ENCODE measurements around the gene TSPYL1. TPM values are rescaled to one million over a fixed set of nuclear protein-coding genes. Genes with fewer than 3 reads are reported as not detected.

Gene TSPYL1
- total and polyA plus RNA-seq, 9 of the 15 experiments (the other 6 are each of a cell fraction or from before 2014, with no cell fraction given) = 23.1 to 56.8 (median 37.9) TPM

DNA sequence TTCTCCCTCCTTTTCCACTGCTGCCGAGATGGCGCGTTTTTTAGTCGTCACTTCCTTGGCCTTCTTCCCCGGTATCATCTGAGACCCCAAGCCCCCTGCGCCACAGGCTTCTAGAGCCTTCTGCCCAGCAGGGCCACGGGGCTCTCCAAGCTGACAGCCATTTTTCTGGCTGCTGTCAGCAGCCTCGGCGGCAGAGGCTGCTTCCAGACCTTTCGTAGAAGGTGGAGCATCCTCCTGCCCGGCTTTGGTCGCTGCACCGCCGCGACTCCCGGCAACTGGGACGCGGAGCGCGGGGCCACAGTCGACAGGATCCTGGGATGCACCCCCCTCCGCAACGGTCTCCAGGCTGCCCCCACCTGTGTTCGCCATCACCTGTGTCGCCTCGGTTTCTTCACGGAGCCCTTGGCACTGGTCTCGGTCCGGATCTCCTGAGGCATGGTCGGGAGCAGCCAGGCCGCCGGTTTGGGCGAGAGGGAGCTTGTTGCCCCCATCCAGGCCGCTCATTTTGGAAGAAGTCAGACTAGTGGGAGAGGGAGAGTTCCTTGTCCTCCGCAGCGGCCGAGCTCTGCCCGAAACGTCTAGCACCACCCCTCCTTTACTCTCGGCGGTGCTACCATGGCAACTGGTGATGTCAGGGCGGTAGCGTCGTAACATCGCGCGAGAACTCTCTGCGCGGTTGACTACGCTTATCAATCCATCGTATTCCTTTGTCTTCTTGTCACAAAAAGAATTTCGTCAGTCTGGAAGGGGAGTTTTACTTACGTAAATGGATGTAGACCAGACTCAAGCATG lies 26.0 kb downstream of the TSPYL1 start, which contains the start of gene TSPYL4 (continued):
- TF ChIP-seq, protein P1, sequence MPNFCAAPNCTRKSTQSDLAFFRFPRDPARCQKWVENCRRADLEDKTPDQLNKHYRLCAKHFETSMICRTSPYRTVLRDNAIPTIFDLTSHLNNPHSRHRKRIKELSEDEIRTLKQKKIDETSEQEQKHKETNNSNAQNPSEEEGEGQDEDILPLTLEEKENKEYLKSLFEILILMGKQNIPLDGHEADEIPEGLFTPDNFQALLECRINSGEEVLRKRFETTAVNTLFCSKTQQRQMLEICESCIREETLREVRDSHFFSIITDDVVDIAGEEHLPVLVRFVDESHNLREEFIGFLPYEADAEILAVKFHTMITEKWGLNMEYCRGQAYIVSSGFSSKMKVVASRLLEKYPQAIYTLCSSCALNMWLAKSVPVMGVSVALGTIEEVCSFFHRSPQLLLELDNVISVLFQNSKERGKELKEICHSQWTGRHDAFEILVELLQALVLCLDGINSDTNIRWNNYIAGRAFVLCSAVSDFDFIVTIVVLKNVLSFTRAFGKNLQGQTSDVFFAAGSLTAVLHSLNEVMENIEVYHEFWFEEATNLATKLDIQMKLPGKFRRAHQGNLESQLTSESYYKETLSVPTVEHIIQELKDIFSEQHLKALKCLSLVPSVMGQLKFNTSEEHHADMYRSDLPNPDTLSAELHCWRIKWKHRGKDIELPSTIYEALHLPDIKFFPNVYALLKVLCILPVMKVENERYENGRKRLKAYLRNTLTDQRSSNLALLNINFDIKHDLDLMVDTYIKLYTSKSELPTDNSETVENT (CRISPR knock-in tag; IDR thresholded peaks at IDR 0.05) = no peak
- TF ChIP-seq MYC (IDR thresholded peaks at IDR 0.05; ENCODE audit: low read depth, low read length) (peak; percentile 11; the same call in 1 of the 2 replicates), MYC (CRISPR knock-in tag; IDR thresholded peaks at IDR 0.05; ENCODE audit: borderline replicate concordance, low read depth) (no peak), ZBED1 (IDR thresholded peaks at IDR 0.05) (no peak), RUNX1 (IDR thresholded peaks at IDR 0.05; ENCODE audit: low read depth) (no peak), IFI16 (CRISPR knock-in tag; IDR thresholded peaks at IDR 0.05) (no peak), ZNF134 (CRISPR knock-in tag; conservative IDR thresholded peaks at IDR 0.05) (no peak), FOXJ2 (tag; IDR thresholded peaks at IDR 0.05) (peak; percentile 74; the same call in 1 of the 2 replicates), GATA2 (CRISPR knock-in tag; IDR thresholded peaks at IDR 0.05) (peak; percentile 55), SIRT6 (IDR thresholded peaks at IDR 0.05; ENCODE audit: low read depth, low read length) (no peak), NUFIP1 (IDR thresholded peaks at IDR 0.05; ENCODE audit: partially characterized antibody) (no peak), ATF7 (IDR thresholded peaks at IDR 0.05) (peak; percentile 91), CEBPG (CRISPR knock-in tag; IDR thresholded peaks at IDR 0.05) (no peak; the same call in 1 of the 2 replicates), CEBPG (tag; conservative IDR thresholded peaks at IDR 0.05 in 1 of 2, IDR thresholded peaks at IDR 0.05 in 1 of 2) (peak in 1 of 2 experiments; percentile 8; a peak in 1 of 4 replicates), PHF20 (IDR thresholded peaks at IDR 0.05; ENCODE audit: partially characterized antibody) (peak; percentile 93), HDAC2 (IDR thresholded peaks at IDR 0.05) (no peak), SP2 (IDR thresholded peaks at IDR 0.05; ENCODE audit: extremely low read depth, low read depth, low read length, poor library complexity, severe bottlenecking) (no peak), ZNF3 (CRISPR knock-in tag; IDR thresholded peaks at IDR 0.05) (no peak)
- TF ChIP-seq, protein P2, sequence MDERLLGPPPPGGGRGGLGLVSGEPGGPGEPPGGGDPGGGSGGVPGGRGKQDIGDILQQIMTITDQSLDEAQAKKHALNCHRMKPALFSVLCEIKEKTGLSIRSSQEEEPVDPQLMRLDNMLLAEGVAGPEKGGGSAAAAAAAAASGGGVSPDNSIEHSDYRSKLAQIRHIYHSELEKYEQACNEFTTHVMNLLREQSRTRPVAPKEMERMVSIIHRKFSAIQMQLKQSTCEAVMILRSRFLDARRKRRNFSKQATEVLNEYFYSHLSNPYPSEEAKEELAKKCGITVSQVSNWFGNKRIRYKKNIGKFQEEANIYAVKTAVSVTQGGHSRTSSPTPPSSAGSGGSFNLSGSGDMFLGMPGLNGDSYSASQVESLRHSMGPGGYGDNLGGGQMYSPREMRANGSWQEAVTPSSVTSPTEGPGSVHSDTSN (CRISPR knock-in tag; IDR thresholded peaks at IDR 0.05; ENCODE audit: low read depth) = no peak
- TF ChIP-seq, protein P2 (tag; conservative IDR thresholded peaks at IDR 0.05; ENCODE audit: low read depth) = 0 out of 2 replicates have a peak, but pooled peaks have one; percentile 9
- TF ChIP-seq, protein P3, sequence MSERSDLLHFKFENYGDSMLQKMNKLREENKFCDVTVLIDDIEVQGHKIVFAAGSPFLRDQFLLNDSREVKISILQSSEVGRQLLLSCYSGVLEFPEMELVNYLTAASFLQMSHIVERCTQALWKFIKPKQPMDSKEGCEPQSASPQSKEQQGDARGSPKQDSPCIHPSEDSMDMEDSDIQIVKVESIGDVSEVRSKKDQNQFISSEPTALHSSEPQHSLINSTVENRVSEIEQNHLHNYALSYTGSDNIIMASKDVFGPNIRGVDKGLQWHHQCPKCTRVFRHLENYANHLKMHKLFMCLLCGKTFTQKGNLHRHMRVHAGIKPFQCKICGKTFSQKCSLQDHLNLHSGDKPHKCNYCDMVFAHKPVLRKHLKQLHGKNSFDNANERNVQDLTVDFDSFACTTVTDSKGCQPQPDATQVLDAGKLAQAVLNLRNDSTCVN (CRISPR knock-in tag; IDR thresholded peaks at IDR 0.05) = 0 out of 2 replicates have a peak, but pooled peaks have one; percentile 7
- TF ChIP-seq, protein P4, sequence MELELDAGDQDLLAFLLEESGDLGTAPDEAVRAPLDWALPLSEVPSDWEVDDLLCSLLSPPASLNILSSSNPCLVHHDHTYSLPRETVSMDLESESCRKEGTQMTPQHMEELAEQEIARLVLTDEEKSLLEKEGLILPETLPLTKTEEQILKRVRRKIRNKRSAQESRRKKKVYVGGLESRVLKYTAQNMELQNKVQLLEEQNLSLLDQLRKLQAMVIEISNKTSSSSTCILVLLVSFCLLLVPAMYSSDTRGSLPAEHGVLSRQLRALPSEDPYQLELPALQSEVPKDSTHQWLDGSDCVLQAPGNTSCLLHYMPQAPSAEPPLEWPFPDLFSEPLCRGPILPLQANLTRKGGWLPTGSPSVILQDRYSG (tag; conservative IDR thresholded peaks at IDR 0.05; ENCODE audit: low read depth) = no peak

Measured in K562 (cell line).